ENCODE measurements around the gene RAB6D.

DNA sequence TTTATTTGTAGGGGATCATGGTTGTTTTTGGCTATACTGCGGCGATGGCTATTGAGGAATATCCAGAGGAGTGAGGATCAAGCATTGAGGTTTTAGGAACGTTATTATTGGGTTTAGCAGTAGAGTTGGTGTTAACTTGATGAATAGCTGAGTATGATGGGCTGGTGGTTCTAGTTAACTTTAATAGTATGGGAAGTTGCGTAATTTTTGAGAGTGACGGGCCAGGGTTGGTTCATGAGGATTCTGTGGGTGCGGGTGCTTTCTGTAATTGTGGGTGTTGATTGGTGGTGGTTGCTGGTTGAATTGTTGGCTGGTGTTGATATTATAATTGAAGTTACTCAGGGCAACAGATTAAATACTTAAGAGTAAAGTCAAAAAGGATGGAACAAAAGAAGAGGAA is 6.0 kb upstream of the RAB6D start:
- TF ChIP-seq CTCF (IDR thresholded peaks at IDR 0.05) (no peak), POLR2A (IDR thresholded peaks at IDR 0.05) (no peak)
